Lower lobe of right lung (tissue), 2 donors: Measurements from ENCODE around the gene FGGY. TPM values are rescaled to one million over a fixed set of nuclear protein-coding genes. Genes with fewer than 3 reads are reported as not detected.

ENCODE experiments used
- ATAC-seq, 2 donors: fragments of 200-7000 bp; cut with Tn5 transposase; one replicate each; pipeline ENCODE4 v1.9.1; 2020 to 2022; ENCODE audit warnings: mild to moderate bottlenecking in 2 of 2, moderate library complexity in 2 of 2
- DNase-seq: peaks from one replicate; pipeline ENCODE4 v3.0.0-alpha.2; 2020
- H3K27ac ChIP-seq: fragments of 200-600 bp; one replicate; pipeline ENCODE4 v1.8.0; 2022
- H3K27me3 ChIP-seq: fragments of 200-600 bp; one replicate; pipeline ENCODE4 v1.8.0; 2022; ENCODE audit warnings: low read depth
- H3K36me3 ChIP-seq: fragments of 200-600 bp; one replicate; pipeline ENCODE4 v1.8.0; 2022; ENCODE audit warnings: mild to moderate bottlenecking
- H3K4me1 ChIP-seq: fragments of 200-600 bp; one replicate; pipeline ENCODE4 v1.8.0; 2022
- H3K4me3 ChIP-seq: fragments of 200-600 bp; one replicate; pipeline ENCODE4 v1.8.0; 2022; ENCODE audit warnings: mild to moderate bottlenecking
- H3K9me3 ChIP-seq: fragments of 200-600 bp; one replicate; pipeline ENCODE4 v1.8.0; 2022
- intact Hi-C: fragments of 100-400 bp; cut with DNase I; formaldehyde crosslinking; loops from one replicate; pipeline ENCODE4 v1.11.0; 2022
- total RNA-seq: library from RNA; stranded (reverse); fragmentation: NEBNext Ultra II Directional; extraction: Animal tissue kit (Norgen Biotek cat#: 25700); gene quantifications from one replicate; pipeline ENCODE4 v1.2.1, GENCODE V29; 2021
- TF ChIP-seq, protein P1 (sequence below): fragments of 200-600 bp; IDR thresholded peaks from one replicate; pipeline ENCODE4 v1.8.0; 2022; ENCODE audit warnings: antibody characterized with exemption, mild to moderate bottlenecking
- donor health status: DM: no; HTN: yes; CAD: no; lungs with severe emphysema.

Gene FGGY
- total RNA-seq, 1 donor from 2014 or later: 31.4 TPM

DNA sequence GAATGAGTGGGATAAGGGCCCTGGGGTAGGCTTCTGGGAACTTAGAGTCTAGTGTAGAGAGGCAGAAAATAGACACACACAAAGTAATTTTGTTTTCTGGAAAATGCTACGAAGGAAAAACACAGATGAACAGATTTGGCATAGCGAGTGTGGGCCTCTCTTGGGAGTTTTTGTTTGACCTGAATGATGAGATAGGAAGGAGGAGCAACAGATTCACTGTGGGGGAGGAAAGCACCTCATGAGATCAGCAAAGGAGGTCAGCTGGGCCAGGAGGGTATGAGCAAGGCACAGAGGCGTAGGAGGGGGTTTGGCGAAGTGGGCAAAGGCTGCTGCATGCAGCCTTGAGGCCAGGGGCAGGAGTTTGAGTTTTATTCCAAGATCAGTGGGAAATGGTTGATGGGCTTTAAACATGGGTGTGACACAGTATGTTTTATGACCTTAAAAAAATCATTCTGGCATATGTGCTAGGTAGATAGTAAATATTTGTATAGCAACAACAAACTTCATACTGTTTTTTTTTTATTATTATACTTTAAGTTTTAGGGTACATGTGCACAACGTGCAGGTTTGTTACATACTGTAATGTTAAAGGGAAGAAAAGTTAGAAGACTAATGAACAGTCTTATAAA lies 57.9 kb downstream of the FGGY start:
- Histone ChIP-seq H3K4me1 (no peaks in the 10 kb centered on the region), H3K27ac (no peak overlapping the region), H3K4me3 (no peak overlapping the region), H3K9me3 (no peaks in the 10 kb centered on the region), H3K36me3 (no peaks in the 10 kb centered on the region), H3K27me3 (no peaks in the 10 kb centered on the region)
- ATAC-seq (no peak), DNase-seq (no peak)
- intact Hi-C loops: no loop called here
- TF ChIP-seq, protein P1, sequence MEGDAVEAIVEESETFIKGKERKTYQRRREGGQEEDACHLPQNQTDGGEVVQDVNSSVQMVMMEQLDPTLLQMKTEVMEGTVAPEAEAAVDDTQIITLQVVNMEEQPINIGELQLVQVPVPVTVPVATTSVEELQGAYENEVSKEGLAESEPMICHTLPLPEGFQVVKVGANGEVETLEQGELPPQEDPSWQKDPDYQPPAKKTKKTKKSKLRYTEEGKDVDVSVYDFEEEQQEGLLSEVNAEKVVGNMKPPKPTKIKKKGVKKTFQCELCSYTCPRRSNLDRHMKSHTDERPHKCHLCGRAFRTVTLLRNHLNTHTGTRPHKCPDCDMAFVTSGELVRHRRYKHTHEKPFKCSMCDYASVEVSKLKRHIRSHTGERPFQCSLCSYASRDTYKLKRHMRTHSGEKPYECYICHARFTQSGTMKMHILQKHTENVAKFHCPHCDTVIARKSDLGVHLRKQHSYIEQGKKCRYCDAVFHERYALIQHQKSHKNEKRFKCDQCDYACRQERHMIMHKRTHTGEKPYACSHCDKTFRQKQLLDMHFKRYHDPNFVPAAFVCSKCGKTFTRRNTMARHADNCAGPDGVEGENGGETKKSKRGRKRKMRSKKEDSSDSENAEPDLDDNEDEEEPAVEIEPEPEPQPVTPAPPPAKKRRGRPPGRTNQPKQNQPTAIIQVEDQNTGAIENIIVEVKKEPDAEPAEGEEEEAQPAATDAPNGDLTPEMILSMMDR: no peak

GRCh38 chr1:59355361-59355760 lies 58.5 kb downstream of the FGGY start:
- intact Hi-C loops: no loop called here
- Histone ChIP-seq H3K27ac (no peak overlapping the region), H3K9me3 (no peaks in the 10 kb centered on the region), H3K27me3 (no peaks in the 10 kb centered on the region), H3K4me1 (no peaks in the 10 kb centered on the region), H3K36me3 (no peaks in the 10 kb centered on the region), H3K4me3 (no peak overlapping the region)
- ATAC-seq: no peak
- DNase-seq: no peak
- TF ChIP-seq, protein P1: no peak

DNA sequence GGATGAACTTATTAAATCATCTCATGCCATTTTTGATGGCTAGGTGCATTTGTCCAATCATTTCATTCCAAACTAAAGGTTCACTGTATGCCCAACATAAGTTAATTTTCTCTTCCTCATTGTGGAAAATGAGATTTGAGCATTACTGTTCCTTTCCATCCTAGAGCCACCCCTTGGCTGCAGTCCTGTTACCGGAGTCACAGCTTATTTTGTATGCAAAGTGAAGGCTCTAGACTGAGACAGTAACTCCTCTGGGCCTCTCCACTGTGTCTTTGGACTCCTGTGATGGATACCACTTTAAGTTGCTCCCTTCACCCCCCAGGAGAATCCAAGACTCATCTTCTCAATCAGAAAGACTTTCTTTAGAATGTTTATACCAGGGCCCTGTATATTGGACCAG lies 59.7 kb downstream of the FGGY start:
- no peak overlapping the region for H3K4me3 ChIP-seq
- TF ChIP-seq, protein P1: no peak
- intact Hi-C loops: no loop called here
- no peaks in the 10 kb centered on the region for H3K27me3 ChIP-seq
- DNase-seq: no peak
- H3K4me1 ChIP-seq: no peaks in the 10 kb centered on the region
- no peak overlapping the region for H3K27ac ChIP-seq
- ATAC-seq: no peak
- H3K9me3 ChIP-seq: no peaks in the 10 kb centered on the region
- no peaks in the 10 kb centered on the region for H3K36me3 ChIP-seq

- Histone ChIP-seq H3K27ac (no peak overlapping the region), H3K4me1 (no peaks in the 10 kb centered on the region), H3K27me3 (no peaks in the 10 kb centered on the region), H3K36me3 (no peaks in the 10 kb centered on the region), H3K4me3 (no peak overlapping the region), H3K9me3 (no peaks in the 10 kb centered on the region)
- TF ChIP-seq, protein P1: no peak
- ATAC-seq: no peak
- intact Hi-C loops: no loop called here
- no peak for DNase-seq
Observed at GRCh38 chr1:59357645-59358320, 60.9 kb downstream of the FGGY start.

GRCh38 chr1:59359325-59359724 lies 62.4 kb downstream of the FGGY start:
- no peaks in the 10 kb centered on the region for H3K4me1 ChIP-seq
- H3K4me3 ChIP-seq: no peak overlapping the region
- ATAC-seq (no peak), DNase-seq (no peak)
- H3K27ac ChIP-seq: no peak overlapping the region
- intact Hi-C loops: no loop called here
- no peaks in the 10 kb centered on the region for H3K36me3 ChIP-seq
- TF ChIP-seq, protein P1: no peak
- no peaks in the 10 kb centered on the region for H3K27me3 ChIP-seq
- no peaks in the 10 kb centered on the region for H3K9me3 ChIP-seq
